ENCODE data around the gene PDPK1. TPM values are rescaled to one million over a fixed set of nuclear protein-coding genes. Genes with fewer than 3 reads are reported as not detected.
A peak's percentile ranks its signal among the peaks of the same experiment; 100 is the strongest.

The PDPK1 gene
- polyA plus RNA-seq, 1 donor (not counting 4 experiments of a cell fraction or from before 2014, with no cell fraction given) = 23.4 TPM

DNA sequence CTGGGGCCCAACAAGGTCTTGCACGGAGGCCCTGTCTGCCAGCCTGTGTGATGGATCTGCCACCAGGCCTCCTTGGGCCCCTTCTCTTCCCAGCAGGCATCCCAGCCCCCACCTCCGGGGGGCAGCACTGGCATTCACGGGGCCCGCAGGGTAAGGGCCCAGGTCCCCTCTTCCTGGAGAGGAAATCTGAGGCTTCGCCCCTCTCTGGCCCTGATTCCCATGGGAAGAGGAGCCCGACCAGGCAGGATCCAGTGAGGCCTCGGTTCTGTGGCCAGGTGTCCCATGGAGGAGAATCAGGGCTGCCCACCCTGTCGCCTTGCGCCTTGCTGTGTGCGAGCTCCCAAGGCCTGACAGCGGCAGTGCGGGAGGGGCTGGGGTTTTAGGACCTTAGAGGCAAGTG is 48.4 kb downstream of the PDPK1 start:
- no peaks in the 10 kb centered on the region for H4K20me1 ChIP-seq (ENCODE audit: control insufficient read depth, extremely low read depth, insufficient read depth, low read length)
- dilution Hi-C loops (cut with MboI; ENCODE audit: extremely low pct_ligation_motif_present, low sequenced_read_pairs) = no loop called here
- no peak overlapping the region for H3K4me3 ChIP-seq (ENCODE audit: control insufficient read depth in 2 of 3, extremely low read depth in 1 of 3, insufficient read depth in 2 of 3, low read depth in 1 of 3, low read length in 3 of 3)
- H3K79me2 ChIP-seq (ENCODE audit: control insufficient read depth, insufficient read depth, low read length) = no peaks in the 10 kb centered on the region
- H2AFZ ChIP-seq (ENCODE audit: control insufficient read depth, low read length) = no peak overlapping the region
- no peaks in the 10 kb centered on the region for H3K9me3 ChIP-seq (ENCODE audit: control insufficient read depth, low read depth, low read length)
- H3K36me3 ChIP-seq (ENCODE audit: control insufficient read depth in 2 of 2, extremely low read depth in 1 of 2, insufficient read depth in 2 of 2, low read length in 2 of 2) = peaks cover 25 to 26% of the 10 kb centered on the region in 2 experiments
- no peak for FAIRE-seq
- no peaks in the 10 kb centered on the region for H3K27me3 ChIP-seq (ENCODE audit: control insufficient read depth, extremely low read depth, insufficient read depth, low read length)
- H3K4me1 ChIP-seq (ENCODE audit: control insufficient read depth, extremely low read depth, insufficient read depth, low read length) = no peaks in the 10 kb centered on the region
- TF ChIP-seq EZH2 (IDR thresholded peaks at IDR 0.05; ENCODE audit: low read length) = no peak
- TF ChIP-seq, protein P1, sequence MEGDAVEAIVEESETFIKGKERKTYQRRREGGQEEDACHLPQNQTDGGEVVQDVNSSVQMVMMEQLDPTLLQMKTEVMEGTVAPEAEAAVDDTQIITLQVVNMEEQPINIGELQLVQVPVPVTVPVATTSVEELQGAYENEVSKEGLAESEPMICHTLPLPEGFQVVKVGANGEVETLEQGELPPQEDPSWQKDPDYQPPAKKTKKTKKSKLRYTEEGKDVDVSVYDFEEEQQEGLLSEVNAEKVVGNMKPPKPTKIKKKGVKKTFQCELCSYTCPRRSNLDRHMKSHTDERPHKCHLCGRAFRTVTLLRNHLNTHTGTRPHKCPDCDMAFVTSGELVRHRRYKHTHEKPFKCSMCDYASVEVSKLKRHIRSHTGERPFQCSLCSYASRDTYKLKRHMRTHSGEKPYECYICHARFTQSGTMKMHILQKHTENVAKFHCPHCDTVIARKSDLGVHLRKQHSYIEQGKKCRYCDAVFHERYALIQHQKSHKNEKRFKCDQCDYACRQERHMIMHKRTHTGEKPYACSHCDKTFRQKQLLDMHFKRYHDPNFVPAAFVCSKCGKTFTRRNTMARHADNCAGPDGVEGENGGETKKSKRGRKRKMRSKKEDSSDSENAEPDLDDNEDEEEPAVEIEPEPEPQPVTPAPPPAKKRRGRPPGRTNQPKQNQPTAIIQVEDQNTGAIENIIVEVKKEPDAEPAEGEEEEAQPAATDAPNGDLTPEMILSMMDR (optimal IDR thresholded peaks at IDR 0.05 in 1 of 3, IDR thresholded peaks at IDR 0.05 in 1 of 3, conservative IDR thresholded peaks at IDR 0.05 in 1 of 3; ENCODE audit: extremely low read depth in 1 of 3, insufficient read depth in 2 of 3, low read length in 3 of 3) = peak in 2 of 3 experiments; percentile 4 to 14
- H3K9me1 ChIP-seq (ENCODE audit: control insufficient read depth, extremely low read depth, insufficient read depth, low read length) = no peaks in the 10 kb centered on the region
- H3K4me2 ChIP-seq (ENCODE audit: control insufficient read depth, extremely low read depth, insufficient read depth, low read depth, low read length) = no peak overlapping the region
- DNase-seq (ENCODE audit: low read depth, low spot score) = no peak
- H3K27ac ChIP-seq (ENCODE audit: control insufficient read depth, insufficient read depth, low read length) = no peak overlapping the region
- no peak overlapping the region for H3K9ac ChIP-seq (ENCODE audit: control insufficient read depth, extremely low read depth, insufficient read depth, low read length)

DNA sequence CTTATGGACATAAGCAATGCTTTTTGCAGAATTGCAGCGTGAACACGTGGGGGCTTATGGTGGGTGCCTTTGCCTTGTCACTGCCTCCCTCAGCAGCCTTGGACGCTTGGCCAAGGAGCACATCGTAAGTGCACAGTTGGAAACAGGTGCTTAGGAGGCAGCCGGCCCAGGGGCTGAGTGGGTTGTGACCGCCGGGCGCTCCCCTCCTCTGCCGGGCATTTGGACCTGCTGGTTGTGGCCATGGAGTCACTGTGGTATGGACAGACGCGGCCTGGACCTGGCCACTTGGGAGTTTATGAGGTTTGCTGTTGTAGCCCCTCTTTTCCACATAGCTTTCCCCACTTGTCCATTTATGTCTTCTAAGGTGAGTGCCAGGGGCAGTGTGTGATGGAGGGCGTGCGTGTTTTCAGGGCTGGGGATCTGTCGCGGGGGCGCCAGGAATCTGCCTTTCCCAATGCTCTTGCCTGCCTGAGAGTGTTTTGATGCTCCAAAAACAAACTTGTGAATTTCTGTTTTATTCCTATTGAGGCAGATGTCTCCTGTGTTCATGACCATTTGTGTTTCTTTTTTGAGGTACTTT is 49.2 kb downstream of the PDPK1 start:
- H3K4me1 ChIP-seq (ENCODE audit: control insufficient read depth, extremely low read depth, insufficient read depth, low read length) = no peaks in the 10 kb centered on the region
- TF ChIP-seq, protein P1 (optimal IDR thresholded peaks at IDR 0.05 in 1 of 3, IDR thresholded peaks at IDR 0.05 in 1 of 3, conservative IDR thresholded peaks at IDR 0.05 in 1 of 3; ENCODE audit: extremely low read depth in 1 of 3, insufficient read depth in 2 of 3, low read length in 3 of 3) = no peak
- no peak for TF ChIP-seq EZH2 (IDR thresholded peaks at IDR 0.05; ENCODE audit: low read length)
- no peak for FAIRE-seq
- no peak for DNase-seq (ENCODE audit: low read depth, low spot score)
- no peaks in the 10 kb centered on the region for H3K79me2 ChIP-seq (ENCODE audit: control insufficient read depth, insufficient read depth, low read length)
- H3K9me1 ChIP-seq (ENCODE audit: control insufficient read depth, extremely low read depth, insufficient read depth, low read length) = no peaks in the 10 kb centered on the region
- no peak overlapping the region for H3K27ac ChIP-seq (ENCODE audit: control insufficient read depth, insufficient read depth, low read length)
- peaks cover 26 to 27% of the 10 kb centered on the region in 2 experiments for H3K36me3 ChIP-seq (ENCODE audit: control insufficient read depth in 2 of 2, extremely low read depth in 1 of 2, insufficient read depth in 2 of 2, low read length in 2 of 2)
- no peak overlapping the region for H3K4me3 ChIP-seq (ENCODE audit: control insufficient read depth in 2 of 3, extremely low read depth in 1 of 3, insufficient read depth in 2 of 3, low read depth in 1 of 3, low read length in 3 of 3)
- dilution Hi-C loops (cut with MboI; ENCODE audit: extremely low pct_ligation_motif_present, low sequenced_read_pairs) = no loop called here
- no peak overlapping the region for H2AFZ ChIP-seq (ENCODE audit: control insufficient read depth, low read length)
- no peaks in the 10 kb centered on the region for H4K20me1 ChIP-seq (ENCODE audit: control insufficient read depth, extremely low read depth, insufficient read depth, low read length)
- no peaks in the 10 kb centered on the region for H3K27me3 ChIP-seq (ENCODE audit: control insufficient read depth, extremely low read depth, insufficient read depth, low read length)
- H3K4me2 ChIP-seq (ENCODE audit: control insufficient read depth, extremely low read depth, insufficient read depth, low read depth, low read length) = no peak overlapping the region
- H3K9ac ChIP-seq (ENCODE audit: control insufficient read depth, extremely low read depth, insufficient read depth, low read length) = no peak overlapping the region
- H3K9me3 ChIP-seq (ENCODE audit: control insufficient read depth, low read depth, low read length) = no peaks in the 10 kb centered on the region
